Mammary microvascular endothelial cell (primary cell): ENCODE results near the gene NOMO2. TPM values are rescaled to one million over a fixed set of nuclear protein-coding genes. Genes with fewer than 3 reads are reported as not detected.

ENCODE experiments used
- total RNA-seq: library from RNA; depleted of rRNA; stranded (reverse); fragments of >200 nt; gene quantifications from 2 replicates; pipeline ENCODE4 v1.2.3, GENCODE V29; 2015

Gene NOMO2, protein sequence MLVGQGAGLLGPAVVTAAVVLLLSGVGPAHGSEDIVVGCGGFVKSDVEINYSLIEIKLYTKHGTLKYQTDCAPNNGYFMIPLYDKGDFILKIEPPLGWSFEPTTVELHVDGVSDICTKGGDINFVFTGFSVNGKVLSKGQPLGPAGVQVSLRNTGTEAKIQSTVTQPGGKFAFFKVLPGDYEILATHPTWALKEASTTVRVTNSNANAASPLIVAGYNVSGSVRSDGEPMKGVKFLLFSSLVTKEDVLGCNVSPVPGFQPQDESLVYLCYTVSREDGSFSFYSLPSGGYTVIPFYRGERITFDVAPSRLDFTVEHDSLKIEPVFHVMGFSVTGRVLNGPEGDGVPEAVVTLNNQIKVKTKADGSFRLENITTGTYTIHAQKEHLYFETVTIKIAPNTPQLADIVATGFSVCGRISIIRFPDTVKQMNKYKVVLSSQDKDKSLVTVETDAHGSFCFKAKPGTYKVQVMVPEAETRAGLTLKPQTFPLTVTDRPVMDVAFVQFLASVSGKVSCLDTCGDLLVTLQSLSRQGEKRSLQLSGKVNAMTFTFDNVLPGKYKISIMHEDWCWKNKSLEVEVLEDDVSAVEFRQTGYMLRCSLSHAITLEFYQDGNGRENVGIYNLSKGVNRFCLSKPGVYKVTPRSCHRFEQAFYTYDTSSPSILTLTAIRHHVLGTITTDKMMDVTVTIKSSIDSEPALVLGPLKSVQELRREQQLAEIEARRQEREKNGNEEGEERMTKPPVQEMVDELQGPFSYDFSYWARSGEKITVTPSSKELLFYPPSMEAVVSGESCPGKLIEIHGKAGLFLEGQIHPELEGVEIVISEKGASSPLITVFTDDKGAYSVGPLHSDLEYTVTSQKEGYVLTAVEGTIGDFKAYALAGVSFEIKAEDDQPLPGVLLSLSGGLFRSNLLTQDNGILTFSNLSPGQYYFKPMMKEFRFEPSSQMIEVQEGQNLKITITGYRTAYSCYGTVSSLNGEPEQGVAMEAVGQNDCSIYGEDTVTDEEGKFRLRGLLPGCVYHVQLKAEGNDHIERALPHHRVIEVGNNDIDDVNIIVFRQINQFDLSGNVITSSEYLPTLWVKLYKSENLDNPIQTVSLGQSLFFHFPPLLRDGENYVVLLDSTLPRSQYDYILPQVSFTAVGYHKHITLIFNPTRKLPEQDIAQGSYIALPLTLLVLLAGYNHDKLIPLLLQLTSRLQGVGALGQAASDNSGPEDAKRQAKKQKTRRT
- total RNA-seq, result 151 and 157 TPM in 2 replicates

DNA sequence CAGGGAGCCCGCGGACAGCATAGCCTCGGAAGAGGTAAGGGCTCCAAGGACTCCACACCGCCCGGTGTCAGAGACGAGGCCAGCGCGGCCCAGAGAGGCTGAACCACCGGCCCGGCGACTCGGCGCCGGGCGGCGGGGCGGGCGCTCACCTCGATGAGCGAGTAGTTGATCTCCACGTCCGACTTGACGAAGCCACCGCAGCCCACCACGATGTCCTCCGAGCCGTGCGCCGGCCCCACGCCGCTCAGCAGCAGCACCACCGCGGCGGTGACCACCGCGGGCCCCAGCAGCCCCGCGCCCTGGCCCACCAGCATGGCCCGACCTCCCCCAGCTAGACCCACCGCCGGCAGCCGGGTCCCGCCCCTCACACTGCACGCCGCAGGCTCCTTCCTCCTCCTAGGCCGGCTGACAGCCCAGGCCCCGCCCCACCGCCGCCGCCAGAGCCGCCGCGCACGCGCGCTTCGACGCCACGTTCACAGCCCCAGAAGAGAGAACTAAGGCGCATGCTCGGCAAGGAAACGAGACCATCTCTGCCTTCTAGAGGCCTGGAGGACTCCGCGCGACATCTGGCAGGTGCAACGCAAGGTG lies at the start of gene NOMO2:
TSS of gene NOMO2 (minus strand) at position 371 of the 588 bp plus-strand sequence. CDS start at position 314, 57 bp downstream.

Other genes with a start within 250 kb of the NOMO2 start
- 0.39 and 1.7 TPM in 2 replicates for gene NPIPA8, start 225.4 kb downstream of the NOMO2 start, total RNA-seq
- gene RPS15A, start 228.2 kb upstream of the NOMO2 start, total RNA-seq, result 2,615 and 2,871 TPM in 2 replicates
- gene ARL6IP1, start 239.5 kb upstream of the NOMO2 start, total RNA-seq, result 287 and 331 TPM in 2 replicates